GM18498 (cell line): ENCODE measurements around the gene LCE2D.
"Not testable (repeated sequence)": the region's sequence is repeated elsewhere in the genome, so short reads cannot be mapped to it uniquely, and the experiment has no call there.

Experiments used
- ATAC-seq: cut with Tn5 transposase; IDR thresholded peaks from one replicate; pipeline ENCODE4 v1.9.1; 2021; ENCODE audit warnings: mild to moderate bottlenecking, moderate library complexity; ENCODE audit not compliant: unreplicated experiment

Gene LCE2D

DNA sequence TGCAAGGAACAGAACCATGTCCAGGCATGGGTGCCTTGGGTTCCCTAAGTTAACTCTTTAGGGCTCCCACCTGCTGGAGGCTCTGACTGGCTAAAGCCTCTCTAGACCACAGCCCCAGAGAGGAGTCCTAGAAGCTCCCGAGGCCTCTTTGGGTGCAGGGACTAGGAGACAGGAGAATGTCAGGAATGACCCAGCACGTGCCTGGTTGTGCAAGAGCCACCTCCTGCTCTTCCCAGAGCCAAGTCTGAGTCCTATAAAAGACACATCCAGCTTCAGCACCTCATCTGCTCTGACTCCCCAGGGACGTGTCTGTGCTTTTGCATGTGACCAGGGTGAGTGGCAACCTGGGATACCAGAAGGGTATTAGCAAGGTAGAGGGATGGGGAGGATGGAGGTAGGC lies at the start of gene LCE2D:
Gene LCE2D, plus strand, starts transcription at position 283 of the 400 bp plus-strand sequence. CDS start 726 bp downstream, outside the sequence.
- ATAC-seq, result no peak

DNA sequence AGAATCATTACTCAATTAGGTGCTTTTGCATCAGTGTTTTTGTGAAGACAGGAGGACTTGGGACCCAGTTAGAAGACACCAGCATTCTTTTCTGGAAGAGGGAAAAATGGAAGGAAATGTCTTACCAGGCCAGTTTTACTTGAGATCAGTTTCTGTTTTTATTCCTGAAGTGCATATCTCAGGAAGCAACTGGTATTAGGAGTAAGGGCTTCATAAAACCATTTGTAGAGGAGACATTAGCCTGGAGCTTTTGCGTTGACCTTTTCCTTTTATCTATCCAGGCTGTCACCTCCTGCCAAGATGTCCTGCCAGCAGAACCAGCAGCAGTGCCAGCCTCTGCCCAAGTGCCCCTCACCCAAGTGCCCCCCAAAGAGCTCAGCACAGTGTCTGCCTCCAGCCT lies 49.7 kb upstream of the LCE2D start, which contains the start of gene LCE3B:
Gene LCE3B, plus strand, starts transcription at position 301 of the 400 bp plus-strand sequence. Its CDS starts 0 bp downstream, at position 301.
- no peak for ATAC-seq

- no peak for ATAC-seq
These were observed 41.2 kb upstream of the LCE2D start for GRCh38 chr1:152621993-152622392.

- ATAC-seq, result no peak
These were observed 40.4 kb upstream of the LCE2D start, which contains the start of gene LCE3A for GRCh38 chr1:152622803-152623202. LCE3A (minus strand) TSS chr1:152623103; CDS start chr1:152623103, 0 bp downstream.

GRCh38 chr1:152623203-152623844 lies 39.9 kb upstream of the LCE2D start:
- no peak for ATAC-seq

DNA sequence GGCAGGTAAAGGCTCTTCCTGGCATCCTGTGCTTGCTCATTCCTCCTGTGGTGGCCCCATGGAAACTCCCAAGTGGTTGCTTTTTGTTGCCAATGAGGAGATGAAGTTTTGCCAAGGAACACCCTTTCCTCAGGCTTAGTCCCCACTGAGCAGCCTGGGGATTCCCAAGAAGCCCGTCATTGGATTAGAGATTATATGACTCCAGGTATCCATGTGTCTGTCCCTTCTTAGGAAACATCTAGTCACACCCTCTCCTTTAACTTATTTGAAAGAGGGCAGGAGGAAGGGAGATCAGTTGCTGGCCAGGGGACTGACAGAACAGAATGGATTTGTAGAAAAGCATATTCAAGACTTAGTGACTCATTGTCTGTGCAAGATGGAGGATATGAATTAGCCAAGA lies 36.4 kb upstream of the LCE2D start:
- ATAC-seq, result no peak

GRCh38 chr1:152630596-152630995 lies 32.6 kb upstream of the LCE2D start:
- ATAC-seq, result no peak

DNA sequence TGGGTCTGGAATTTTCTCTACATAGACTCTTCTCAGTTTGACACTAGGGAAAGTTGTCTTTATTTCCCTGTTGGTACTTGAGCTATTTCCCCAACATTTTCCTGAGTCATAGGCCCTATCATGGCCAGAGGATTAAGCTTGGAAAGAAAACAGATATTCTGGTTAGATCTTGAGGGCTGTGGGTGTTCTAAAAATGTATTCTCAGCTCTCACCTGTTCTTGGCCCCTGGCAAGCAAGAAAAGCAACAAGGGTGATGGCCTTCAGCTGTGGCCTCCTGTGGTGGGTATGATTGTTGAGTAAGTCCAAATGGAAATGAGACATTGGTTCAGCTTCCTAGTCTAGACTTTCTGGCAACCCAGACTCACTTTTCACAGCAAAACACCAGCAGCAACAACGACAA lies 22.8 kb upstream of the LCE2D start:
- ATAC-seq, result no peak

GRCh38 chr1:152643945-152644344 lies 19.2 kb upstream of the LCE2D start:
- no peak for ATAC-seq

GRCh38 chr1:152645146-152645545 lies 18.0 kb upstream of the LCE2D start:
- no peak for ATAC-seq

DNA sequence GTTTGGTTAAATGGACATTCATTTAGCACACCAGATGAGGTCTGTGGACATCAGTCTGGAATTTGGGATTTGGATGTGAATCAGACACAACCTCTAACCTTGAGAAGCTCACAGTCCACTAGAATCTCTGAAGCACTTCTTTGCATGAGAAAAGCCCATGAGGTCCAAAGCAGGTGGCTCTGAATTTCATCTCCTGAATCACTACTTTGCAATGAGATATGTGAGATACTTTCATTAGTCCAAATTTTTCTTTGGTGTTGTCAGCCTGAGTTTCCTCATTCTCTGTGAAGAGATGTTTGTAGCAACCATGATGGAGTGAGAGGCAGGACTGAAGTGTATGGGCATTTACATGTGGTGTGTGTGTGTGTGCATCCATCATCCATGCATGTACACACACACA lies 16.5 kb upstream of the LCE2D start:
- no peak for ATAC-seq

GRCh38 chr1:152654110-152654509 lies 9.1 kb upstream of the LCE2D start:
- ATAC-seq, result no peak

DNA sequence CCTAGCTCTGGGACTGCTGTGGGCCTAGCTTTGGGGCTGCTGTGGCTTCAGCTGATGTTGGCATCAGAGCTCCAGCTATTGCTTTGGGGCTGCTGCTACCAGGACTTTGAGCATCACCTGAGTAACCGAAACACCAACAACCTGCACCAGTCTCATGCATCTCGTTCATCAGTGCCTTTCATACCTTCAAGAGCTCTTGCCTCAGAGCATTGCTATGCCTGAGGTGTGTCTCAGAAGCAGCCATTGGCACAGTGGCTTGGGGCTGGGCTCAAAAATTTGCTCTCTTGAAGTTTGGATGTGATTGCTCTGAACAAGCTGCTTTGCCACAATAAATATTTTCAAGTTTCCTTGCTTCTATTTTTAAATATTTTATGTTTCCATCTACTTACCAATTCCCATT lies 6.7 kb upstream of the LCE2D start:
- no peak for ATAC-seq

DNA sequence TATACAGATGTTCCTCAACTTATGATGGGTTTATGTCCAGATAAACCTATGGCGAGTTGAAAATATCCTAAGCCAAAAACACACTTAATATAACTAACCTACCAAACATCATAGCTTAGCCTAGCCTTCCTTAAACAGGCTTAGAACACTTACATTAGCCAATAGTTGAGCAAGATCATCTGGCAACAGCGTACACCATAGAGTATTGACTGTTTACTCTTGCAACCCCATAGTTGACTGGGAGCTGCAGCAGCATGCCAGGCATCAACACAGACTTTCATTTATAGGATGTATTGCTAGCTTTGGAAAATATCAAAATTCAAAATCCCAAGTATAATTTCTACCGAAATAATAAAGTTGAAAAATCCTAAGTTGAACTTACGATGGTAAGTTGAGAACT lies 5.5 kb upstream of the LCE2D start:
- ATAC-seq, result no peak

- ATAC-seq, result no peak
These were observed 4.5 kb upstream of the LCE2D start for GRCh38 chr1:152658649-152659048.

- not testable (repeated sequence) for ATAC-seq
These were observed 3.0 kb downstream of the LCE2D start for GRCh38 chr1:152666171-152666570.

DNA sequence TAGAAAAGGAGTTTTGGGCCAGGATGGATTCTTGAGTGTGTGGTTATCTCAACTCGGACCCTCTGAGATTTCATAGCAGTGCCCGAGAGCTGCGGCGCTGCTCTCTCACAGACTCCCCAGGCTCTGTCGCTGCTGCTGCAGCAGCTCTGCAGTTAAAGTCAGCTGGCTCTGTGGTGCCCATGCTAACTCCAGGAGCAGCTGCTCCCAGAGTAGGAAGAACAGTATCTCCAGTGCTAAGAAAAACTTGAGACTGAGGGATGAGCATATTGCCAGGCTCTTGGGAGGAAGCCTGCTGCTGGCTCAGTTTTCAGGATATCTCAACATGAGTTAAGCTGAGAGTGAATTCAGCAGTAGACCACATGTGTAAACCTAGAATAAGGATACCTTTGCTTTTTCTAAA lies 4.5 kb downstream of the LCE2D start:
- no peak for ATAC-seq

- no peak for ATAC-seq
These were observed 9.8 kb downstream of the LCE2D start for GRCh38 chr1:152673016-152673415.

DNA sequence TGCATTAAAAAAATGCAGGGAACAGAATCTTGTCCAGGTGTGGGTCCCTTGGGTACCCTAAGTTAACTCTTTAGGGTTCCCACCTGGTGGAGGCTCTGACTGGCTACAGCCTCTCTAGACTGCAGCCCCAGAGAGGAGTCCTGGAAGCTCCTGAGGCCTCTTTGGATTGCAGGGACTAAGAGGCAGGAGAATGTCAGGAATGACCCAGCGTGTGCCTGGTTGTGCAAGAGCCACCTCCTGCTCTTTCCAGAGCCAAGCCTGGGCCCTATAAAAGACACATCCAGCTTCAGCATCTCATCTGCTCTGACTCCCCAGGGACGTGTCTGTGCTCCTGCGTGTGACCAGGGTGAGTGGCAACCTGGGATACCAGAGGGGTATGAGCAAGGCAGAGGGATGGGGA lies 11.8 kb downstream of the LCE2D start, which contains the start of gene LCE2C:
Gene LCE2C, plus strand, starts transcription at position 297 of the 400 bp plus-strand sequence. CDS start 737 bp downstream, outside the sequence.
- not testable (repeated sequence) for ATAC-seq

DNA sequence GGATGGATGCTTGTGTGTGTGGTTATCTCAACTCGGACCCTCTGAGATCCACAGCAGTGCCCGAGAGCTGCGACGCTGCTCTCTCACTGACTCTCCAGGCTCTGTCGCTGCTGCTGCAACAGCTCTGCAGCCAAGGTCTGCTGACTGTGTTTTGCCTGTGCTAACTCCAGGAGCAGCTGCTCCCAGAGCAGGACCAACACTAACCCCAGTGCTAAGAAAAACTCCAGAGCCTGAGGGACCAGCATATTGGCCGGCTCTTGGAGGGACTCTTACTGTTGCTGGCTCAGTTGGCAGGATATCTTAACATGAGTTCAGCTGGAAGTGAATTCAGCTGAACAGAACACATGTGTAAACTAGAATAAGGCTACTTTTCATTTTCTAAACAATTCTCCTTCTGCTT lies 16.3 kb downstream of the LCE2D start:
- no peak for ATAC-seq

GRCh38 chr1:152681616-152682015 lies 18.4 kb downstream of the LCE2D start:
- ATAC-seq, result no peak

GRCh38 chr1:152683846-152684245 lies 20.7 kb downstream of the LCE2D start:
- ATAC-seq, result no peak

DNA sequence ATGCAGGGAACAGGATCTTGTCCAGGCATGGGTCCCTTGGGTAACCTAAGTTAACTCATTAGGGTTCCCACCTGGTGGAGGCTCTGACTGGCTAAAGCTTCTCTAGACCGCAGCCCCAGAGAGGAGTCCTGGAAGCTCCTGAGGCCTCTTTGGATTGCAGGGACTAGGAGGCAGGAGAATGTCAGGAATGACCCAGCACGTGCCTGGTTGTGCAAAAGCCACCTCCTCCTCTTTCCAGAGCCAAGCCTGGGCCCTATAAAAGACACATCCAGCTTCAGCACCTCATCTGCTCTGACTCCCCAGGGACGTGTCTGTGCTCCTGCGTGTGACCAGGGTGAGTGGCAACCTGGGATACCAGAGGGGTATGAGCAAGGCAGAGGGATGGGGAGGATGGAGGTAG lies 22.6 kb downstream of the LCE2D start, which contains the start of gene LCE2B:
Gene LCE2B, plus strand, starts transcription at position 301 of the 400 bp plus-strand sequence. CDS start 721 bp downstream, outside the sequence.
- not testable (repeated sequence) for ATAC-seq
